Lower lobe of right lung (tissue), 2 donors: ENCODE data around the gene MTMR10. TPM values are rescaled to one million over a fixed set of nuclear protein-coding genes. Genes with fewer than 3 reads are reported as not detected.

Source experiments
- ATAC-seq, 2 donors: fragments of 200-7000 bp; cut with Tn5 transposase; one replicate each; pipeline ENCODE4 v1.9.1; 2020 to 2022; ENCODE audit warnings: mild to moderate bottlenecking in 2 of 2, moderate library complexity in 2 of 2
- DNase-seq: peaks from one replicate; pipeline ENCODE4 v3.0.0-alpha.2; 2020
- H3K27ac ChIP-seq: fragments of 200-600 bp; one replicate; pipeline ENCODE4 v1.8.0; 2022
- H3K27me3 ChIP-seq: fragments of 200-600 bp; one replicate; pipeline ENCODE4 v1.8.0; 2022; ENCODE audit warnings: low read depth
- H3K36me3 ChIP-seq: fragments of 200-600 bp; one replicate; pipeline ENCODE4 v1.8.0; 2022; ENCODE audit warnings: mild to moderate bottlenecking
- H3K4me1 ChIP-seq: fragments of 200-600 bp; one replicate; pipeline ENCODE4 v1.8.0; 2022
- H3K4me3 ChIP-seq: fragments of 200-600 bp; one replicate; pipeline ENCODE4 v1.8.0; 2022; ENCODE audit warnings: mild to moderate bottlenecking
- H3K9me3 ChIP-seq: fragments of 200-600 bp; one replicate; pipeline ENCODE4 v1.8.0; 2022
- CTCF ChIP-seq: fragments of 200-600 bp; IDR thresholded peaks from one replicate; pipeline ENCODE4 v1.8.0; 2022; ENCODE audit warnings: antibody characterized with exemption, mild to moderate bottlenecking
- intact Hi-C: fragments of 100-400 bp; cut with DNase I; formaldehyde crosslinking; loops from one replicate; pipeline ENCODE4 v1.11.0; 2022
- total RNA-seq: library from RNA; stranded (reverse); fragmentation: NEBNext Ultra II Directional; extraction: Animal tissue kit (Norgen Biotek cat#: 25700); gene quantifications from one replicate; pipeline ENCODE4 v1.2.1, GENCODE V29; 2021
- donor health status: DM: no; HTN: yes; CAD: no; lungs with severe emphysema.

The MTMR10 gene
- total RNA-seq, 1 donor from 2014 or later: 42.4 TPM

GRCh38 chr15:31025996-31026395 lies 34.6 kb upstream of the MTMR10 start:
- ATAC-seq: no peak

GRCh38 chr15:31024979-31025378 lies 33.6 kb upstream of the MTMR10 start:
- H3K4me1 ChIP-seq: no peaks in the 10 kb centered on the region
- H3K9me3 ChIP-seq: no peaks in the 10 kb centered on the region
- ATAC-seq: no peak
- DNase-seq: no peak
- intact Hi-C loops: no loop called here
- no peak overlapping the region for H3K27ac ChIP-seq
- no peak overlapping the region for H3K4me3 ChIP-seq
- H3K27me3 ChIP-seq: no peaks in the 10 kb centered on the region
- no peak for TF ChIP-seq CTCF
- H3K36me3 ChIP-seq: no peaks in the 10 kb centered on the region

More at GRCh38 chr15:31025996-31026395, 34.6 kb upstream of the MTMR10 start:
- Histone ChIP-seq H3K4me1 (no peaks in the 10 kb centered on the region), H3K4me3 (no peak overlapping the region), H3K27me3 (no peaks in the 10 kb centered on the region), H3K27ac (no peak overlapping the region), H3K9me3 (no peaks in the 10 kb centered on the region), H3K36me3 (no peaks in the 10 kb centered on the region)
- intact Hi-C loops: no loop called here
- no peak for DNase-seq
- TF ChIP-seq CTCF: no peak

GRCh38 chr15:31024330-31024729 lies 32.9 kb upstream of the MTMR10 start:
- DNase-seq (no peak), ATAC-seq (peak in 1 of 2 donors; percentile 49)
- Histone ChIP-seq H3K27me3 (no peaks in the 10 kb centered on the region), H3K36me3 (no peaks in the 10 kb centered on the region), H3K9me3 (no peaks in the 10 kb centered on the region), H3K27ac (no peak overlapping the region), H3K4me1 (no peaks in the 10 kb centered on the region), H3K4me3 (no peak overlapping the region)
- intact Hi-C loops: no loop called here
- no peak for TF ChIP-seq CTCF

GRCh38 chr15:31023841-31024240 lies 32.4 kb upstream of the MTMR10 start:
- ATAC-seq: no peak
- H3K27ac ChIP-seq: no peak overlapping the region
- no peak for DNase-seq
- no peaks in the 10 kb centered on the region for H3K4me1 ChIP-seq
- intact Hi-C loops: no loop called here
- no peaks in the 10 kb centered on the region for H3K9me3 ChIP-seq
- no peak for TF ChIP-seq CTCF
- H3K36me3 ChIP-seq: no peaks in the 10 kb centered on the region
- H3K27me3 ChIP-seq: no peaks in the 10 kb centered on the region
- no peak overlapping the region for H3K4me3 ChIP-seq

GRCh38 chr15:31021067-31021665 lies 29.7 kb upstream of the MTMR10 start:
- intact Hi-C loops: no loop called here
- no peak for ATAC-seq
- no peak for TF ChIP-seq CTCF
- DNase-seq: no peak
- H3K36me3 ChIP-seq: no peaks in the 10 kb centered on the region
- no peaks in the 10 kb centered on the region for H3K9me3 ChIP-seq
- H3K4me1 ChIP-seq: no peaks in the 10 kb centered on the region
- H3K27ac ChIP-seq: no peak overlapping the region
- no peak overlapping the region for H3K4me3 ChIP-seq
- H3K27me3 ChIP-seq: no peaks in the 10 kb centered on the region
